Neural progenitor cell (in vitro differentiated cells): Measurements from ENCODE around the gene B9D1. TPM values are rescaled to one million over a fixed set of nuclear protein-coding genes. Genes with fewer than 3 reads are reported as not detected.

Source experiments
- DNase-seq: peaks from one replicate; pipeline ENCODE4 v3.0.0-alpha.2; 2016; ENCODE audit warnings: low spot score
- H2AFZ ChIP-seq: fragments of 200-600 bp; sonication (generic); replicated peaks from 2 replicates; pipeline ENCODE4 v1.6.1; 2016; ENCODE audit warnings: antibody characterized with exemption
- H3F3A ChIP-seq: fragments of 200-600 bp; sonication (generic); 2 replicates; pipeline ENCODE4 v1.6.1; 2016; ENCODE audit warnings: antibody characterized with exemption, low read depth
- H3K27ac ChIP-seq: fragments of 200-600 bp; sonication (generic); 2 replicates; pipeline ENCODE4 v1.5.1; 2016; ENCODE audit warnings: mild to moderate bottlenecking
- H3K27me3 ChIP-seq: fragments of 200-600 bp; sonication (generic); 2 replicates; pipeline ENCODE4 v1.6.1; 2016; ENCODE audit warnings: mild to moderate bottlenecking, moderate library complexity
- H3K36me3 ChIP-seq: fragments of 200-600 bp; sonication (generic); 2 replicates; pipeline ENCODE4 v1.5.1; 2016
- H3K4me1 ChIP-seq: fragments of 200-600 bp; sonication (generic); 2 replicates; pipeline ENCODE4 v1.6.1; 2016; ENCODE audit warnings: mixed run types
- H3K4me2 ChIP-seq: fragments of 200-600 bp; sonication (generic); 2 replicates; pipeline ENCODE4 v1.6.1; 2016
- H3K4me3 ChIP-seq: fragments of 200-600 bp; sonication (generic); 2 replicates; pipeline ENCODE4 v1.5.1; 2016
- H3K79me2 ChIP-seq: fragments of 200-600 bp; sonication (generic); 2 replicates; pipeline ENCODE4 v1.6.1; 2016; ENCODE audit warnings: low read depth
- H3K9ac ChIP-seq: fragments of 200-600 bp; sonication (generic); 2 replicates; pipeline ENCODE4 v1.6.1; 2016
- H3K9me3 ChIP-seq: fragments of 200-600 bp; sonication (generic); 2 replicates; pipeline ENCODE4 v1.5.1; 2016; ENCODE audit warnings: low read depth
- H4K20me1 ChIP-seq: fragments of 200-600 bp; sonication (generic); 2 replicates; pipeline ENCODE4 v1.6.1; 2016; ENCODE audit warnings: low read depth
- H3K27ac Mint-ChIP-seq: 3 replicates; pipeline ENCODE4 v1.8.0; 2021; ENCODE audit warnings: mixed read lengths
- H3K27me3 Mint-ChIP-seq: 2 replicates; pipeline ENCODE4 v1.8.0; 2022; ENCODE audit warnings: low read depth, mild to moderate bottlenecking, inconsistent platforms, moderate library complexity, mixed read lengths; ENCODE audit not compliant: insufficient read depth
- H3K36me3 Mint-ChIP-seq: 3 replicates; pipeline ENCODE4 v1.8.0; 2021; ENCODE audit warnings: mixed read lengths
- H3K4me1 Mint-ChIP-seq: 3 replicates; pipeline ENCODE4 v1.8.0; 2021; ENCODE audit warnings: mixed read lengths
- H3K4me3 Mint-ChIP-seq: 3 replicates; pipeline ENCODE4 v1.8.0; 2021; ENCODE audit warnings: mild to moderate bottlenecking, moderate library complexity, mixed read lengths
- H3K9me3 Mint-ChIP-seq: 3 replicates; pipeline ENCODE4 v1.8.0; 2020; ENCODE audit warnings: mixed read lengths
- EZH2 ChIP-seq: fragments of 200-600 bp; sonication (generic); IDR thresholded peaks from 2 replicates; pipeline ENCODE4 v1.6.1; 2017; ENCODE audit warnings: antibody characterized with exemption, mild to moderate bottlenecking, moderate library complexity
- EZH2phosphoT487 ChIP-seq: fragments of 200-600 bp; sonication (generic); IDR thresholded peaks from 2 replicates; pipeline ENCODE4 v1.6.1; 2017; ENCODE audit warnings: antibody characterized with exemption
- total RNA-seq: library from RNA; depleted of rRNA; stranded (reverse); fragments of >200 nt; gene quantifications from 2 replicates; pipeline ENCODE4 v1.2.3, GENCODE V29; 2015; ENCODE audit warnings: low replicate concordance
- TF ChIP-seq, protein P1 (sequence below): fragments of 200-600 bp; sonication (generic); IDR thresholded peaks from 2 replicates; pipeline ENCODE4 v1.5.1; 2017; ENCODE audit warnings: antibody characterized with exemption, mild to moderate bottlenecking

B9D1 gene
- total RNA-seq, 1 donor from 2014 or later, result 15.1 TPM

GRCh38 chr17:19386051-19386929 is 23.8 kb upstream of the B9D1 start:
- no peaks in the 10 kb centered on the region for H3K9me3 ChIP-seq
- H3K9ac ChIP-seq, result no peak overlapping the region
- Mint-ChIP-seq H3K4me1 (peaks cover 30% of the 10 kb centered on the region), H3K36me3 (peaks cover 13% of the 10 kb centered on the region), H3K4me3 (no peak overlapping the region), H3K9me3 (no peaks in the 10 kb centered on the region), H3K27me3 (peaks cover 6% of the 10 kb centered on the region), H3K27ac (peak overlapping the region; percentile 88)
- TF ChIP-seq, protein P1, sequence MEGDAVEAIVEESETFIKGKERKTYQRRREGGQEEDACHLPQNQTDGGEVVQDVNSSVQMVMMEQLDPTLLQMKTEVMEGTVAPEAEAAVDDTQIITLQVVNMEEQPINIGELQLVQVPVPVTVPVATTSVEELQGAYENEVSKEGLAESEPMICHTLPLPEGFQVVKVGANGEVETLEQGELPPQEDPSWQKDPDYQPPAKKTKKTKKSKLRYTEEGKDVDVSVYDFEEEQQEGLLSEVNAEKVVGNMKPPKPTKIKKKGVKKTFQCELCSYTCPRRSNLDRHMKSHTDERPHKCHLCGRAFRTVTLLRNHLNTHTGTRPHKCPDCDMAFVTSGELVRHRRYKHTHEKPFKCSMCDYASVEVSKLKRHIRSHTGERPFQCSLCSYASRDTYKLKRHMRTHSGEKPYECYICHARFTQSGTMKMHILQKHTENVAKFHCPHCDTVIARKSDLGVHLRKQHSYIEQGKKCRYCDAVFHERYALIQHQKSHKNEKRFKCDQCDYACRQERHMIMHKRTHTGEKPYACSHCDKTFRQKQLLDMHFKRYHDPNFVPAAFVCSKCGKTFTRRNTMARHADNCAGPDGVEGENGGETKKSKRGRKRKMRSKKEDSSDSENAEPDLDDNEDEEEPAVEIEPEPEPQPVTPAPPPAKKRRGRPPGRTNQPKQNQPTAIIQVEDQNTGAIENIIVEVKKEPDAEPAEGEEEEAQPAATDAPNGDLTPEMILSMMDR, result no peak
- TF ChIP-seq EZH2phosphoT487, result no peak
- no peak for TF ChIP-seq EZH2
- no peak overlapping the region for H3K4me3 ChIP-seq
- H3K4me2 ChIP-seq, result peak overlapping the region; percentile 79
- no peaks in the 10 kb centered on the region for H3K36me3 ChIP-seq
- H3K27me3 ChIP-seq, result no peaks in the 10 kb centered on the region
- H3K4me1 ChIP-seq, result peaks cover 21% of the 10 kb centered on the region
- H2AFZ ChIP-seq, result no peak overlapping the region
- DNase-seq, result peak; percentile 24
- no peak overlapping the region for H3K27ac ChIP-seq
- H3K79me2 ChIP-seq, result peaks cover 3% of the 10 kb centered on the region
- H4K20me1 ChIP-seq, result peaks cover 14% of the 10 kb centered on the region
- peaks cover 22% of the 10 kb centered on the region for H3F3A ChIP-seq

DNA sequence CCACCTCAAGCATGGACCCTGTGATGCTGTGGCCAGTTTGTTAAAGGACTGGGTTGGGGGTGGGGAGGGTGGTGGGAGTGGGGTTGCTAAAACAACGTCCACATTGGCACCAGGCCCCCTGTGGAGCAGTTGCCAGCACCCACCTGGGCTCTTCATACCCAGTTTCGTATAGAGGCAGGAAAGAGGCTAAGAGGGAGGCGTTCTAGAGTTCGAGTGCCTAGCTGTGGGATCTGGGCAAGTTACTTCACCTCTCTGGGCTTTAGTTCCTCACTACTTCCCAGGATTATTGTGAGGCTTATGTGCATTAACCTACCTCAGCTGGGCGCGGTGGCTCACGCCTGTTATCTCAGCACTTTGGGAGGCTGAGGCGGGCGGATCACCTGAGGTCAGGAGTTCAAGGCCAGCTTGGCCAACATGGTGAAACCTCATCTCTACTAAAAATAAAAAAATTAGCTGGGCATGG is 23.0 kb upstream of the B9D1 start:
- H3K27me3 ChIP-seq, result no peaks in the 10 kb centered on the region
- peaks cover 22% of the 10 kb centered on the region for H3F3A ChIP-seq
- no peak for TF ChIP-seq EZH2
- TF ChIP-seq, protein P1, result no peak
- Mint-ChIP-seq H3K4me3 (no peak overlapping the region), H3K27ac (no peak overlapping the region), H3K36me3 (peaks cover 18% of the 10 kb centered on the region), H3K9me3 (no peaks in the 10 kb centered on the region), H3K4me1 (peaks cover 30% of the 10 kb centered on the region), H3K27me3 (peaks cover 7% of the 10 kb centered on the region)
- H3K9ac ChIP-seq, result no peak overlapping the region
- peaks cover 14% of the 10 kb centered on the region for H4K20me1 ChIP-seq
- no peak overlapping the region for H2AFZ ChIP-seq
- H3K27ac ChIP-seq, result no peak overlapping the region
- H3K4me1 ChIP-seq, result peaks cover 18% of the 10 kb centered on the region
- peaks cover 10% of the 10 kb centered on the region for H3K79me2 ChIP-seq
- no peak overlapping the region for H3K4me2 ChIP-seq
- H3K9me3 ChIP-seq, result no peaks in the 10 kb centered on the region
- H3K36me3 ChIP-seq, result no peaks in the 10 kb centered on the region
- H3K4me3 ChIP-seq, result no peak overlapping the region
- DNase-seq, result no peak

DNA sequence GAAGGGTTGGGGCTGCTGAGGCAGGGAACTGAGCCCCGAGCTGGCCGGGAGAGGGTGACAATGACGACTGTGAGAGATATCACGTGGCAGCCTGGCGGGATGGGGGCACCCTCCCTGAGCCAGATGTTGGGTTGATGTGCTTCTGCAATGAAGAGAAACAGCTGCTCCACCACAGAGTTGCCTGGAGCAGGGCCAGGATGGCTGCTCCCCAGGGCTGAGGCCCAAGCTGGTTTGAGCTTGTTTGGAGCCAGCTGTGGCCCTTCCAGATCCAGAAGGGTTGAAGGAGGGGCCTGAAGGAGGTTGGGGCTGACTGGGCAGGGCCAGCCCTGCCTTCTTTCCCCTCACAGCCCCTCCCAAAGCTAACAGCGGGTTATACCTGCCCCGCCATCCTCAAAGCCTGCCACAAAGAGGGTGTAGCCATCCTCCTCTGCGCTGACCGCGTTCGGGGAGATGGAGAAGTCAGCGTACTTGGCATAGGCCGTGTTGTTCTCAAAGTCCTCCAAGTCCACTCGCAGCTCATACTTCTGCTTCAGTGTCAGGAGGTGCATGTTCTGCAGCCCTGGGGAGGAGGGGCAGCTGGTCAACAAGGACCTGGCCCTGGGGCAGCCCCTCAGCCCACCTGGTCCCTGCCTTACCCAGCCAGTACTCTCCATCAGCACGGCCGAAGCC is 22.3 kb upstream of the B9D1 start:
- peaks cover 25% of the 10 kb centered on the region for H3K36me3 Mint-ChIP-seq
- Histone ChIP-seq H3K27ac (no peak overlapping the region), H3K9me3 (no peaks in the 10 kb centered on the region), H3K4me1 (peaks cover 17% of the 10 kb centered on the region), H3K36me3 (peaks cover 3% of the 10 kb centered on the region), H4K20me1 (peaks cover 18% of the 10 kb centered on the region), H3K79me2 (peaks cover 17% of the 10 kb centered on the region), H3K9ac (no peak overlapping the region), H3K4me3 (no peak overlapping the region), H3K27me3 (no peaks in the 10 kb centered on the region), H3F3A (peaks cover 22% of the 10 kb centered on the region), H2AFZ (no peak overlapping the region), H3K4me2 (no peak overlapping the region)
- H3K4me1 Mint-ChIP-seq, result peaks cover 33% of the 10 kb centered on the region
- H3K27me3 Mint-ChIP-seq, result peaks cover 7% of the 10 kb centered on the region
- H3K27ac Mint-ChIP-seq, result peak overlapping the region; percentile 98
- TF ChIP-seq, protein P1, result no peak
- no peak for TF ChIP-seq EZH2phosphoT487
- TF ChIP-seq EZH2, result no peak
- no peak overlapping the region for H3K4me3 Mint-ChIP-seq
- DNase-seq, result no peak
- no peaks in the 10 kb centered on the region for H3K9me3 Mint-ChIP-seq
